Activated CD8-positive, alpha-beta memory T cell treated with anti-CD3 and anti-CD28 coated beads, Interleukin-2, amount 50 U/mL, for 1 hour (primary cell): ENCODE results near the gene RAB9A.
A peak's percentile ranks its signal among the peaks of the same experiment; 100 is the strongest.
"Not testable (repeated sequence)": the region's sequence is repeated elsewhere in the genome, so short reads cannot be mapped to it uniquely, and the experiment has no call there.

Experiments
- DNase-seq: peaks from one replicate; pipeline ENCODE4 v3.0.0-alpha.2; 2020; ENCODE audit errors: extremely low read depth

RAB9A gene, protein sequence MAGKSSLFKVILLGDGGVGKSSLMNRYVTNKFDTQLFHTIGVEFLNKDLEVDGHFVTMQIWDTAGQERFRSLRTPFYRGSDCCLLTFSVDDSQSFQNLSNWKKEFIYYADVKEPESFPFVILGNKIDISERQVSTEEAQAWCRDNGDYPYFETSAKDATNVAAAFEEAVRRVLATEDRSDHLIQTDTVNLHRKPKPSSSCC

DNA sequence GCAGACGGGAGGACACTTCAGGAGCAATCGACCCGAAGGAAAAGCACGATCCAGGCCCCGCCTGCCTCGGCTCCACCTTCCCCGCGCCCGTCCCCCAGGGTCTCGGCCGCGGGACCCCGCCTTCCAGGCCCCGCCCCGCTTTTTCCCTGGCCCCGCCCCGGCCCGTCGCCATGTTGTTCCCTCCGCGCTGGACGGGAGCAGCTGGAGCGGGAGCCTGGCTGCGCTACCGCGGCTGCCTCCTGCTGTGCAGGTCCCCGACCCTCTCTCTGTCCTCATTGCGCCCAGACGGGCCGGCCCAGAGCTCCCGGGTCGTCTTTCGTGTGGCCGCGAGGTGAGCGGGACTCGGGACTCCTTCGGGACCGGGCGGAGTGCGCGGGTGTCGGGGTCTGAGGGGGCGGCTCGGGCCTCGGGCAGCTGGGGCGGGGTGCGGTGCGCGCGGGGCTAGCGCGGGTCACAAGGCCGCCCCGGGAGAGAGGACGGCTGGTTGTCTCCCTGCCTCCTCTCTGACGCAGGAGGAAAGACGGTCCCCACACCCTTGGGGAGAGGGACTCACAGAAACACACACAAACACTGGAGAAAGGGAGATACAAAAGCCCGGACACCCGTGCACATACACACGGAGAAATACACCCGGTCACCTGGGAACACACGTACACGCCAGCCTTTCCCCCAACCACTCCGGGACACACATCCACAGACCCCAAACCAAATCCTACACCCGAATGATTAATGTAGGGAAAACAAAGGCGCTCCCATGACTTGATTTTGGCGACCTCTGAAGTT is at the start of gene RAB9A:
TSS of gene RAB9A (plus strand) at position 171 of the 783 bp plus-strand sequence. CDS start 19,619 bp downstream, outside the sequence.
- peak; percentile 39 for DNase-seq

DNA sequence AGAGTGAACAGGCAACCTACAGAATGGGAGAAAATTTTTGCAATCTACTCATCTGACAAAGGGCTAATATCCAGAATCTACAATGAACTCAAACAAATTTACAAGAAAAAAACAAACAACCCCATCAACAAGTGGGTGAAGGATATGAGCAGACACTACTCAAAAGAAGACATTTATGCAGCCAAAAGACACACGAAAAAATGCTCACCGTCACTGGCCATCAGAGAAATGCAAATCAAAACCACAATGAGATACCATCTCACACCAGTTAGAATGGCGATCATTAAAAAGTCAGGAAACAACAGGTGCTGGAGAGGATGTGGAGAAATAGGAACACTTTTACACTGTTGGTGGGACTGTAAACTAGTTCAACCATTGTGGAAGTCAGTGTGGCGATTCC is 47.2 kb upstream of the RAB9A start:
- DNase-seq: not testable (repeated sequence)

DNA sequence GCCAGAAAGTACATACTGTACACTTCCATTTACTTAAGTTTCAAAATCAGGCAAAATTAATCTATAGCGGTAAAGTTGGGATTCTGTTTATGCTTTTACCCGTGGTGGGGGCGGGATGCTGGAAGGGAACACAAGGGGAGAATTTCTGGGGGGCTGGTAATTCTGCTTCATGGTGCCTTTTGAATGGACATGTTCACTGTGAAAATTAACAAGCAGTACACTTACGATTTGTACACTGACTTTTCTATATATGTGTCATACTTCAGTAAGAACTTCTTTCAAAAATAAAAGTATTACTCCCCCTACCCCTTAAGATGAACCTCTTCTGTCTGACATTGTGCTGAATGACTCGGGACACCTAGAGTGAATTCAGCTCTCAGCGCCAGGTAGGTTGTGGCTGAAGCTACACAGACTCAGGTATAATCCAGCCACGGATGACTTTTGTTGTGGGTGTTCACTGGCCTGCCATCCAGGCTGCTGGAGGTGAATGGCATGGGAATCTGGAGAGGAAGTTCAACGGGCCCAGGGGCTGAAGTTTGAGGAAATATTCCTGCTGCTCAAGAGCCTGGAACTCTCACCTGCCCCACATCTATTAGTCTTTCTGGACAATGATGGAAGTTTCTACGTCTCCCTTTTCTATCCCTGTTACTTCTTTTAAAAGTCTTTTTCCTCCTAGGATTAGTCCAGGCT is 43.3 kb upstream of the RAB9A start:
- DNase-seq: no peak

DNA sequence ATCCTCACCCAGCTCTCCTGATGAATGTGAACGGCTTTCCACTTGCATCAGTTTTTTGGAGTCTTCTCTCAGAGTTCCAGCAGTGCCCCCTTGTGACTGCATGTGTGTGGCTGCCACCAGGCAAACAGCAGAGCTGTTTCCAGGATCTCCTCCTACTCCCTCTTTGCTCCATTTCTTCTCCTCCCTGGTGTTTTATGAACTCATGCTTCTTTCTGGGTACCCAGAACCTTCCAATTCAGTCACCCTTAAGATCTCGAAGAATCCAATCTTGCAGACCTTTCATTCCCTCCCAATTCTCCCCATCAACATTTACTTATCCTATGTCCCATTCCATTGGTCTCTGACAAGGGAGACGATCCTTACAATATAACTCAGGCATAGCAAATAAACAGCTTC is 42.8 kb upstream of the RAB9A start:
- no peak for DNase-seq

DNA sequence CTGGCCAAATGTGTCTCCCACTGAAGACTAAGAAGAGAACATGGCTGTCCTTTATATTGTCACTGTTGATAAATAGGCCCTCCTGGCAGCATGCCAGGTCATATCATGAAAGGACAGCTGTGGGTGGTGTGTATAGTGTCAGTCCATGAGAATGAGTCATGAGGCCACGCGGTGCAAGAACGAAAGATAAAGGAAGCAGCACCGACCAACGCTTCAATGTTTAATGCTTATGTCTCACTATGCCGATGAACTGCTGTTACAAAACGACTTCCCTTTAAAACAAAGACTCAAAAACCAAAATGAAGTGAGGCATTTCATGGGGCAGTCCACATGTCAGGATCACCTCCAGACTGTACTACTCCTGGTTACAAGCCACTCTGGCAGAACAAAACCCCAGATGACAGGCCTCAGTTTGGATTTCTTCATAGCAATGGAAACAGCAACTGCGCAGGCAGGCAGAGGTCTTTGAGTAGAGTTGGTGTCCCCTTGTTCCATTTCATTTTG is 41.2 kb upstream of the RAB9A start:
- DNase-seq: no peak

DNA sequence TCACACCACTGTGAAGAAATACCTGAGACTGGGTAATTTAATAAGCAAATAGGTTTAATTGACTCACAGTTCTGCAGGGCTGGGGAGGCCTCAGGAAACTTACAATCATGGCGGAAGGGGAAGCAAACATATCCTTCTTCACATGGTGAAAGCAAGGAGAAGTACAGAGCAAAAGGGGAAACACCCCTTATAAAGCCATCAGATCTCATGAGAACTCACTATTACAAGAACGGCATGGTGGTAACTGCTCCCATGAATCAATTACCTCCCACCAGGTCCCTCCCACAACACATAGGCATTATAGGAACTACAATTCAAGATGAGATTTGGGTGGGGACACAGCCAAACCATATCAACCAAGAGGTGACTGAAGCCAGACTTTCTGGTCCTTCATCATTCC is 40.6 kb upstream of the RAB9A start:
- not testable (repeated sequence) for DNase-seq

DNA sequence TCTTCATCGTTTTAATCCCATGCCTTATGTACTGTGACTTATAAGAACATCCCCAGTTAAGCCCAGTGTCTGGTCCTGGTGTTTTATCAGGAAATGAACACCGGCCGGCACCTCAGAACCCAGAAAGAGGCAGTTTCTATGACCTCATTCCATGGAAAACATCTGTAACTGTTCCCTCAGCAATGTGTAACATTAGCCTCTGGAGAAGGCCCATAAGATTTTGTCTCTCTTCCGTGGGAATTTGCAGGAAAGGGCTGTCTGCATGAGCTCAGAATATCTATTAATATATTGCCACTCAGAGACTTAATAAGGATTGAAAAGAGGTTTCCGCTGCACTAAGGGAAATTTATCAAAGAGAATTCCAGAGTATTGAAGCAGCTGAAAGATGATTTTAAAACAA is 39.1 kb upstream of the RAB9A start:
- DNase-seq: no peak

DNA sequence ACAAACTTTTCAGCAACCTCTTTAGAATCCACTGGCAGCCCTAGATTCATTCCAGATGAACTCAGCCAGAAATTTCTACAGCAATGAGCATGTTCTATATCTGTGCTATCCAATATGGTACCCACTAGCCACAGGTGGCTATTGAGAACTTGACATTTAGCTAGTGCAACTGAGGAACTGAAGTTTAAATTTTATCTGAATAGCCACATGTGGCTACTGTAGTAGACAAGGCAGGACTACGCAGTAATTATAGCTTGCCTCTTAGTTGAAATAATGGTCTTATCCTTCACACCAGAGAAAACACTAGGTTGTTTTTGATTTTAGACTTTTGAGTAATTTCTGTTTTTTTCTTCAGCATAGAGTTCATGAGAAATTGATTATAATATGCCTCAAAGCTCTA is 38.6 kb upstream of the RAB9A start:
- DNase-seq: no peak

DNA sequence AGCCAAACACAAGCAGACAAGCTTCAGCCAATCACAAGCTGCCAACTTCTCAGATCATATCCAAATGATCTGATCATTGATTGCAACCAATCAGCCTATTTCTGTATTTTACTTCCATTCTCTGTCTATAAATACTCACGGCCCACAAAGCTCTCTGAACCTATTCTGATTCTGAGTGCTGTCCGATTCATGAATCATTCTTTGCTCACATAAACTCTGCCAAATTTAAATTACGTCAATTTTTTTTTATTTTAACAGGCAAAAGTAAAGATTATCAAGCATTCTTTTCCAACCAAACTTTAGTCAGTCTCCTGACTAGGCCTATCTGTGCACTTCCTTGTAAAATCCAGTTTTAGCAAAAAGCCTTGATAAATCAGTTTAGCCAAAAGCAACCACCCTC is 37.8 kb upstream of the RAB9A start:
- DNase-seq: no peak

DNA sequence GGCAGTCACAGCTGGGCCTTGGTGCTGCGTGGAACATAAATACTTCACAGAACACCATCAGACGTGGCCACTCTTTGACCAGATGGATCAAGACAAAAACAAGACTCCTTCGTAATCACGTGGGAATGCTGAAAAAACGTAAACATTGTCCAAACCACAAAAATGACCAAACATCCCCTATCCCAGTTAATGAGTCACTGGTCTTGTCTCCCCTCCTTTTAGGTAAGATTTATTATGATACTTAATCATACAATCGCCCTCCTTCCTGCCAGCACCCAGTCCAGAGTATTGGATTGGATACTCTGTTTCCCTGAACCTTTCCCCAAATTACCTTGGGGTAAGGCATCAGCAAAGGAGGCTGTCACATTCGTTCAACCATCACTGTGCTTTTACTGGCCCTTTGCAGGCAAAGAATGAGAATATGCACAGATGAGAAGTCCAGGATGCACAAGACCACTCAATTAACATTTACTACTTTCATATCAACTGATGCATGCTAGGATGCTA is 36.6 kb upstream of the RAB9A start:
- no peak for DNase-seq

DNA sequence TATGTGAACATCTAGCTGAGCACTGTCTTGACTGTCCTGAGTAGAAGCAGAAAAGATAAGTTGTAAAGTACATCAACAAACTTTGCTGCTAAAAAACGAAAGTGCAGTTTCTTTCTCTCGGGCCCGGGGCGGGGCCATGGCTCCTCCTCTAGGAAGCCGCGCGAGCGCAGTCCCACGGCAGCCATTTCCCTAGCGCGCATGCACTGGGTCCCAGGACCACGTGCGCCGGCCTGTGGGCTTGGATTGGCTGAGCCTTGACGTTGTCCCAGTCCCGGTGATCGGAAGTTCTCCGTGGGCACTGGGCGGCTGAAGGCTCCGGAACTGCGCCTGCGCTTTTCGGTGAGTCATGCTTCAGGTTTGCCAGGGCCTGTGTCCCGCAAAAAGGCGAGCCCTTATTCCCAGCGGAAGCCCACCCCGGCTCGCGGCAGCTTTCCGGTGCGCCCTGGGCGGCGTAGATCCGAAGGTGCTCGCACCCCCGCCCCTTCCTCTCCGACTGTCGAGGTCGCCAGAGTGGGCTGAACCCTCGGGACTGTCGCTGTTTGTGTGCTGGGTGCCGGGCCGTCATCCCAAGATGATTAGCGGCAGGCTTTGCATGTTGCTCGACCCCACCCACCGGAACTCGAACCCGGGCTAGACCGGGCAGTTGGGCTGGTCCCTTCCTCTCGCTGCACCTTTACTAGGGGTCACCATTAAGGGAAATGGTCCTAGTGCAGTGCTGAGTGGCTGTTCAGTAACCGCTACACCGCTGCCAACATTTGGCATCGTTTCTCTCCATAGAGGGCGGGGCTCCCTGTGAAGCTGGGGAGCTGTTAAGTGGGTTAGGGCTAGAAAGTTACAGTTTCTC is 35.9 kb upstream of the RAB9A start, which contains the start of gene TCEANC:
TSS of gene TCEANC (plus strand) at position 292 of the 844 bp plus-strand sequence. CDS start 9,368 bp downstream, outside the sequence.
- peak; percentile 85 for DNase-seq

DNA sequence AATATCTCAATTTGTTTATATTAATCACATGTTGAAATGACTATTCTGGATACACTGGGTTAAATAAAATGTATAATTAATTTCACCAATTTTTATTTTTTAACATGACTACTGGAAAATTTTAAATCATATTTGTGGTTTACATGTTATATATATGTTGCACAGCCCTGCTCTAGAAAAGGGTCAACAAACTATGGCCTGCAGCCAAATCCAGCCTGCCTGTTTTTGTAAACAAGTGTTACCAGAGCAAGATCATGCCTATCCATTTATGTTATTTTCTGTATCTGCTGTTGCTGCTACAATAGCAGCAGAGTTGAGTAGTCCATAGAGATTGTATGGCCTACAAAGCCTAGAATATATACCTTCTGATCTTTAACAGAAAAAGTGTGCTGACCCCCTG is 34.8 kb upstream of the RAB9A start:
- no peak for DNase-seq

DNA sequence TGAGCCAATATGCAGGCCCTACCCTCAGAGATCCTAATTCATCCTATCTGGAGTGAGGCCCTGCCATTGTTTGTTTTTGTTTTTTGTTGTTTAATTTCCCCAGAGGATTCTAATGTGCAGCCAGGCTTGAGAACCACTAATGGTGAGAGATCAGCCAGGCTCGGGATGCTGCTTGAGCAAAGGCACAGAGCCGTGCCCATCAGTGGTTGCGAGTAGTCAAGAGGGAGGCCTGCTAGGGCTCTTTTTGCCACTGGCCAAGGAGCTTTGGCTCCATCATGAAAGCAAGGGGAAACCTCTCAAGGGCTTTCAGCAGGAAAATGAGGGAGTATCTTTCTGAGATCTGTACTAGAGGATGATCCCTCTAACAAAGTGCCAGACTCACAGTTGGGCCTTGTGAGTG is 33.3 kb upstream of the RAB9A start:
- DNase-seq: no peak

DNA sequence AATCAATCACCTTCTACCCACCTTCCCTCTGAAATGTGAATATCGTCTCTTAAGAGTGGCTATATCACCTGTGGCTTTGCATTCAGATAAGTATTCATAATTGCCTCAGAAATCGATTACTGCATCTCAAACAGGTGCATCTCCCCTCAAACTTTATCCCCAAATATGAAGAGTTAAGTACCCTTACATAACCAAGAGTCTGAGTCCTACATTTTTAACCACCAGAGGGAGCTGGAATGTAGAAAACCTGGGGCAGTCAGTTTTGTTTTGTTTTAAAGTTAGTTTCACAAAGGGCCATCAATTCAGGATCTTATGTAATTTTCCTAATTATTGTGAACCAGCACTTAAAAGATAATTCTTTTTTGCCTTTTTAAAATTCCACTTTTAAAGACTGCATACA is 30.3 kb upstream of the RAB9A start:
- no peak for DNase-seq

DNA sequence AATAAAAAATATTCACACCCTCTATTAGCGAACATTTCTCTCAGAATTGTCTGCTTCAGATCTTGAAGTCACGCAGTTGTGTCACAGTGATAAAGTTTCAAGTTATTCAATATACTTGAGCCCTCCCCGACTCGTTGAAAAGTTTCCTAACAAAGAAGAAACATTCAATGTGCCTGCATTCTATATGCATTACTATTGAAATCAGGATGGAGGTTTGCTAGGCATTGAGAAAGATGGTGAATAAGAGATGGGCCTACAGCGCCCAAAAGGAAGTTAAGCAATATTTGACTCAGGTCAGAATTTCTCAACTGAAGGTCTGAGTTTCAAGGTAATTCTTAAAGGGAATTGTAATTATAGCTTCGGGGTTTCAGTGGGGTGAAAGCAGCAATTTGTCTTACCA is 29.9 kb upstream of the RAB9A start:
- no peak for DNase-seq

DNA sequence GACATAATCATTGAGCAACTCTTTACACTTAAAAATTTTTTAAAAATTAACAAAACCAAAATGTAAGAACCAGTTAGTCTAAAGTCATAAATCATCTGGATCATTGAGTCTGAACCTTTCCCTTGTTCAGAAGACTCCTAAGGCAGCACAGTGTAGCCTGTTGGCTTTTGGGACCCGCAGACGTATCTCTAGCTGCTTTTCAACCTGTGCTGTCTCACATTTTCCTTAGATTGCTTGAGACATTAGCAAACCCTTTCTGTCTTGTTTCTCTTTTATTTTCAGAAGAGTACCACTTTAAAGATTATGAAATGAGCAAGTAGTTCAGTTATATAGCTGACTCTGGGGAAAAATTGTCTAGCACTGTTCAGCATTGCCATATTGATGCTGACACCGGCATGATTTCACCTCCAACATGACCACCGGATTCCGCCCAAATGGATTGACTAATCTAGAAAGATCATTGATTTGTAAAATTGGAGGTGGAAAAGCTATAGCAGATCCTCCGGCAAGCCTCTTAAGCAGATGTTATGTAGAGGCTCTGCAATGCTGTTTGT is 27.1 kb upstream of the RAB9A start:
- no peak for DNase-seq

DNA sequence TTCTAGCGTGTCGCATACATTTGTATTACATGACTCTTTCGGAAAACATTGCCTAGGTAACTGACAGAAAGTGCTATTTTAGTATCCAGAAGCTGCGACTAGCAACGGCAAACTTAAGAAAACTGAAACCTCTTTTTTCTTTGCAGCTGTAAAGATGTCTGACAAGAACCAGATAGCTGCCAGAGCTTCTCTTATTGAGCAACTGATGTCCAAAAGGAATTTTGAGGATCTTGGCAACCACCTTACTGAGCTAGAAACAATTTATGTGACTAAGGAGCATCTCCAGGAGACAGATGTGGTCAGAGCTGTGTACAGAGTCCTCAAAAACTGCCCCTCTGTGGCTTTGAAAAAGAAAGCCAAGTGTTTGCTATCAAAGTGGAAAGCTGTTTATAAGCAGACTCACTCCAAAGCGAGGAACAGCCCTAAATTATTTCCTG is 26.6 kb upstream of the RAB9A start:
- DNase-seq: no peak

DNA sequence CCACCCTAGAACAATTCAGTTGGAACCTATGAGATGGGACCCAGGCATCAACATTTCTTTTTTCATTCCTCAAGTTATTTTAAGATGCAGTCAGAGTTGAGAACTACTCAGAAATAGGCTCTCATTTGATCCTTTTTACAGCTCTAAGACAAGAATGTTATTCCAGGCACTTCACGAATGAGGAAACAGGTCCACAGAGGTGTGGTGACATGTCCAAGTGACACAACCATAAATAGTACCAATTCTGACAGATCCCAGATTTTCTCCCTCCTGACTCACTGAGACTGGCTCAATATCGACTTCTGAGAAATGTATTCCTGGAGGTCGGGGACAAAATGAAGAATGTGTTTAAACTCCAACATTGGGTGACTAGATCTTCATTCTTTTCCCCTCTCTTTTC is 24.9 kb upstream of the RAB9A start:
- DNase-seq: no peak

DNA sequence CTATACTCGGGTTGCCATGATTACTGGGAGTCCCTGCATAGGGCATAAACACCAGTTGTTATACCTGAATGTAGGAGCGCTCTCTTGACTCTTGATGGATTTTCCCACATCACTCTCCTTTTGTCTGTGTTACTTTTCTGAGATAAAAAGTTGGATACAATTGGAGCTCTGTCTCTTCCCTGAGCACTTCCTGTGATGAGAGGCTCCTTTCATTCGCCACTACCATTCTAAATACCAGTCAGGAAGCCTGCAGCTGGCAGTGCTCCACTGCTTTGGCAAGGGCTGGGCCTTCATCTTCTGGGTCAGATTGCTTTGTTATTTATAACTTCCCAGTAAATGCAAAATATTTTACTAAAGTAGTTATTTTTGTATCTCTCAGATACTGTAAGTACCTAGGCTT is 22.1 kb upstream of the RAB9A start:
- no peak for DNase-seq

DNA sequence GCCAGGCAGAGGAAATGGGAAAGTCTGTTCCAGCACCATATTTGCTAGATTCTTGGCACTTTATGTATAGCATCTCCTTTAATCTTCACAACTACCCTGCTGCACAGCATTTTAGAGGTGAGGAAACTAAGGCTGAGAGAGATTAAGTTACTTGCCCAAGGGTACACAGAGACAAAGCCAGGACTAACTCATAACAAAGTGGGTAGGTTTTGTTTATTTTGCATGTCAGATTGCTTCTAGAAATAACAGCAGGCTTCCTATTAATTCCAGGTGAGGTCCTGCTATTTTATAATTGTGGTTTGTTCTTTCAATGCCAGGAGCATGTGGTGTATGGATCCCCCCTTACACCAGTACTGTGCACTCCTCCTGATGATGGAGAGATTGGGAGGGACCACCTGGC is 21.0 kb upstream of the RAB9A start:
- DNase-seq: no peak

DNA sequence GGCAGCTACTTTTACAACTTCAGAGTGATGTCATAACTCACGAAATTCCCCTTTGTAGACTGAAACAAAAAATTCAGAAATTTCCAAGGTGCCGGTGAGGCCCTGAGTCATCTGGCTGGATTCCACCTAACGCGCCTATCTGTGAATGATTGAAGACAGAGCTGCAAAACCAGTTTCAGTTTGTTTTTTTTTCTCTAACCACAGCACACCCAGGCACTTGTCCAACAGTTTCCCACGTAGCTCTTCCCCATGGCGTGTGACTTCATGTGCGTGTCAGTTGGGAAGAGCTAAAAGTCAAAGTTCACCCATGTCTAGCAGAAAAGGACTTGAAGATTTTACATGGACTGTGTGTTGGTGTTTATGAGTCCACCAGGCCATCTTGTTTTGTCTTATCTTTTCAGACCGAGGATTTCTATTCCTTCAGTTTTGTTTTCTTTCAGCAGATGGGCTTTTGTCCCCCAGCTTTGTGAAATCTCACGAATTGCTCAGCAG is 19.6 kb upstream of the RAB9A start:
- DNase-seq: no peak
